CD8-positive, alpha-beta memory T cell (primary cell): ENCODE results near the gene TMC5. TPM values are rescaled to one million over a fixed set of nuclear protein-coding genes. Genes with fewer than 3 reads are reported as not detected.

ENCODE experiments used
- CTCF ChIA-PET: fragments of 350-600 bp; sonication (Branson Sonifier 250); formaldehyde crosslinking; loops from one replicate; lab custom pipeline; 2021; ENCODE audit warnings: antibody characterized with exemption; lab: Charles Lee
- POLR2A ChIA-PET: fragments of 350-600 bp; sonication (Branson Sonifier 250); formaldehyde crosslinking; loops from one replicate; lab custom pipeline; 2021; ENCODE audit warnings: antibody characterized with exemption; lab: Charles Lee
- DNase-seq, 5 donors: peaks; one replicate each; pipeline versions ENCODE4 v3.0.0 to v3.0.0-alpha.2; 2020 to 2022; ENCODE audit warnings: mixed read lengths in 1 of 5
- H3K27ac ChIP-seq: one replicate; pipeline ENCODE4 v1.7.0; 2013; ENCODE audit warnings: low read depth, mild to moderate bottlenecking, low read length, moderate library complexity
- H3K27me3 ChIP-seq: 2 replicates; pipeline ENCODE4 v1.7.0; 2013; ENCODE audit warnings: low read length, mild to moderate bottlenecking; ENCODE audit not compliant: insufficient read depth, poor library complexity, severe bottlenecking
- H3K36me3 ChIP-seq: 2 replicates; pipeline ENCODE4 v1.7.0; 2013; ENCODE audit warnings: mild to moderate bottlenecking, low read length, moderate library complexity; ENCODE audit not compliant: insufficient read depth
- H3K4me1 ChIP-seq: 2 replicates; pipeline ENCODE4 v1.7.0; 2013; ENCODE audit warnings: mild to moderate bottlenecking, low read length, moderate library complexity; ENCODE audit not compliant: insufficient read depth
- H3K4me3 ChIP-seq: 2 replicates; pipeline ENCODE4 v1.7.0; 2013; ENCODE audit warnings: mild to moderate bottlenecking, low read length
- H3K9me3 ChIP-seq: 2 replicates; pipeline ENCODE4 v1.7.0; 2013; ENCODE audit warnings: mild to moderate bottlenecking, low read length
- H3K27ac Mint-ChIP-seq, 8 donors: one replicate each; pipeline ENCODE4 v1.8.0; 2020 to 2021; ENCODE audit warnings: mixed read lengths in 8 of 8, mild to moderate bottlenecking in 6 of 8, inconsistent platforms in 3 of 8, moderate library complexity in 3 of 8
- H3K27me3 Mint-ChIP-seq, 2 donors: one replicate each; pipeline ENCODE4 v1.8.0; 2020 to 2021; ENCODE audit warnings: mixed read lengths in 2 of 2, mild to moderate bottlenecking in 1 of 2, moderate library complexity in 1 of 2
- H3K36me3 Mint-ChIP-seq, 3 donors: one replicate each; pipeline ENCODE4 v1.8.0; 2020 to 2021; ENCODE audit warnings: mixed read lengths in 3 of 3, inconsistent platforms in 1 of 3, mild to moderate bottlenecking in 1 of 3
- H3K4me1 Mint-ChIP-seq, 3 donors: one replicate each; pipeline ENCODE4 v1.8.0; 2020 to 2021; ENCODE audit warnings: mixed read lengths in 3 of 3, inconsistent platforms in 1 of 3, mild to moderate bottlenecking in 1 of 3
- H3K4me3 Mint-ChIP-seq, 7 donors: one replicate each; pipeline ENCODE4 v1.8.0; 2020 to 2021; ENCODE audit warnings: mixed read lengths in 7 of 7, mild to moderate bottlenecking in 6 of 7, moderate library complexity in 4 of 7, inconsistent platforms in 2 of 7
- H3K9me3 Mint-ChIP-seq, 5 donors: one replicate each; pipeline ENCODE4 v1.8.0; 2020 to 2022; ENCODE audit warnings: mixed read lengths in 5 of 5, mild to moderate bottlenecking in 3 of 5, moderate library complexity in 2 of 5, inconsistent platforms in 1 of 5
- polyA plus RNA-seq: library from polyadenylated mRNA; unstranded; fragments of 300-500 nt; fragmentation: Illumina TruSeq; gene quantifications from one replicate; pipeline ENCODE4 v1.2.3, GENCODE V29; 2021
- total RNA-seq, 2 experiments: library from RNA; stranded (reverse); gene quantifications; one replicate each; pipeline ENCODE4 v1.2.3, GENCODE V29; 2021

The TMC5 gene
- total and polyA plus RNA-seq, 3 experiments from 2014 or later: not detected

DNA sequence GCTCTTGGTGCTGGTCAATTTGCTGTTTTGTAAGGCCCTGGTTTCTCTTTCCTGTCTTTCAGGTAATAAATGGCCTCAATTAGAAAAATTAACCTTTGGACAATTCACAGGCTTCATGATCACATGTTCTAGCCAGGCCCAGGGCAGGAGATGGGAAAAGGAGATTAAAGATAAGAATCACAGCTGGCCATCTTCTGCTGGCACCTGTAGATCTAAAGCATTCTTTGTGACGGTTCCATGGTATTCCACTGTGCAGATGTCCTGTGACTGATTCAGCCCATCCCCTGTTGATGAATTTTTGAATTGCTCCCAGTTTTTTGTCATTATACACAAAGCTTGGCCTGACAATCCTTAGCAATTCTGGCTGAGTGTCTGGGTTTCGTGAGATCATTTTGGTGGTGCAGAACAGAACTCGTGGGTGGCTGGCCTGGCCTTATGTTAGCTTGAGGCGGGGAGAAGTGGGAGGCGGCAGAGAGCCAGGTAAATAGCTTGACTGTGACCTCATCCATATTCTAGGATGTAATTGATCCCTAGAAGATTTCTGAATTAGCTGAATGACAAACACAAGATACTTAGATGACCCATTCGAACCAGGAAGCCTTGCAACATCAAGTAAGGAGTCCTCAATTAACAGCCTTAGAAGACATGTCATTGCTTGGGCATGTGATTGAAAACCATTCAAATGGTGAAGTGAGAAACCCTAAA is 14.1 kb downstream of the TMC5 start:
- no peaks in the 10 kb centered on the region for H3K4me1 ChIP-seq
- Mint-ChIP-seq H3K4me3 (no peak overlapping the region), H3K4me1 (no peaks in the 10 kb centered on the region), H3K36me3 (no peaks in the 10 kb centered on the region), H3K27ac (no peak overlapping the region), H3K9me3 (no peaks in the 10 kb centered on the region), H3K27me3 (peaks cover 11 to 19% of the 10 kb centered on the region in 2 donors)
- no peaks in the 10 kb centered on the region for H3K36me3 ChIP-seq
- DNase-seq: no peak
- no peaks in the 10 kb centered on the region for H3K9me3 ChIP-seq
- no peak overlapping the region for H3K4me3 ChIP-seq
- ChIA-PET POLR2A (no interaction called here), CTCF (no interaction called here)
- H3K27ac ChIP-seq: no peak overlapping the region
- H3K27me3 ChIP-seq: no peaks in the 10 kb centered on the region

GRCh38 chr16:19432429-19432828 is 14.7 kb downstream of the TMC5 start:
- Mint-ChIP-seq H3K27ac (no peak overlapping the region), H3K9me3 (no peaks in the 10 kb centered on the region), H3K4me1 (no peaks in the 10 kb centered on the region), H3K4me3 (no peak overlapping the region), H3K36me3 (no peaks in the 10 kb centered on the region), H3K27me3 (peaks cover 11 to 19% of the 10 kb centered on the region in 2 donors)
- Histone ChIP-seq H3K36me3 (no peaks in the 10 kb centered on the region), H3K4me1 (no peaks in the 10 kb centered on the region), H3K27me3 (no peaks in the 10 kb centered on the region), H3K9me3 (no peaks in the 10 kb centered on the region), H3K27ac (no peak overlapping the region), H3K4me3 (no peak overlapping the region)
- ChIA-PET POLR2A (no interaction called here), CTCF (no interaction called here)
- no peak for DNase-seq

DNA sequence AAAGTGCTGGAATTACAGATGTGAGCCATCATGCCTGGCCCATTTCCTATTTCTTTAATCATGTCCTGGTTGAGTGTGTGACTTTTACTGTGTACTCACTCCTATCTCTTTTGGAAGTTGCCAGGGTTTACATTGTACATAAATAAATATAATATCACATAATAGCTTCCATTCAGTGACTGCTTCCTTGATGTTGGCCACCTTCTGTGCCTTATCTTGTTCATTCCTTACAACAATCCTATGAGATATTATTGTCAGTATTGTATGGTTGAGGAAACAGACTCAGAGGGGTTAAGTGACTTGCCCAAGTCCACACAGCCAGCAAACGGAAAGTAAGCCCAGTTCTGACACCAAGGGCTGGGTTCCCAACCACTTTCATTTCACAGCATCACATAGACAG is 16.9 kb downstream of the TMC5 start:
- Mint-ChIP-seq H3K27me3 (peaks cover 8 to 9% of the 10 kb centered on the region in 2 donors), H3K4me3 (no peak overlapping the region), H3K36me3 (no peaks in the 10 kb centered on the region), H3K4me1 (no peaks in the 10 kb centered on the region), H3K9me3 (no peaks in the 10 kb centered on the region), H3K27ac (no peak overlapping the region)
- H3K4me3 ChIP-seq: no peak overlapping the region
- POLR2A ChIA-PET: no interaction called here
- no peaks in the 10 kb centered on the region for H3K36me3 ChIP-seq
- H3K27me3 ChIP-seq: no peaks in the 10 kb centered on the region
- CTCF ChIA-PET: no interaction called here
- no peak overlapping the region for H3K27ac ChIP-seq
- DNase-seq: no peak
- H3K4me1 ChIP-seq: no peaks in the 10 kb centered on the region
- H3K9me3 ChIP-seq: no peaks in the 10 kb centered on the region

- H3K9me3 ChIP-seq: no peaks in the 10 kb centered on the region
- no peaks in the 10 kb centered on the region for H3K27me3 ChIP-seq
- H3K27me3 Mint-ChIP-seq: peaks cover 4% of the 10 kb centered on the region in 2 donors
- no peaks in the 10 kb centered on the region for H3K4me1 ChIP-seq
- no peak overlapping the region for H3K4me3 ChIP-seq
- no peaks in the 10 kb centered on the region for H3K4me1 Mint-ChIP-seq
- ChIA-PET CTCF (no interaction called here), POLR2A (no interaction called here)
- no peaks in the 10 kb centered on the region for H3K9me3 Mint-ChIP-seq
- H3K4me3 Mint-ChIP-seq: no peak overlapping the region
- no peaks in the 10 kb centered on the region for H3K36me3 ChIP-seq
- H3K27ac Mint-ChIP-seq: no peak overlapping the region
- H3K27ac ChIP-seq: no peak overlapping the region
- H3K36me3 Mint-ChIP-seq: no peaks in the 10 kb centered on the region
- no peak for DNase-seq
Measured at GRCh38 chr16:19436540-19436939, 18.9 kb downstream of the TMC5 start.

DNA sequence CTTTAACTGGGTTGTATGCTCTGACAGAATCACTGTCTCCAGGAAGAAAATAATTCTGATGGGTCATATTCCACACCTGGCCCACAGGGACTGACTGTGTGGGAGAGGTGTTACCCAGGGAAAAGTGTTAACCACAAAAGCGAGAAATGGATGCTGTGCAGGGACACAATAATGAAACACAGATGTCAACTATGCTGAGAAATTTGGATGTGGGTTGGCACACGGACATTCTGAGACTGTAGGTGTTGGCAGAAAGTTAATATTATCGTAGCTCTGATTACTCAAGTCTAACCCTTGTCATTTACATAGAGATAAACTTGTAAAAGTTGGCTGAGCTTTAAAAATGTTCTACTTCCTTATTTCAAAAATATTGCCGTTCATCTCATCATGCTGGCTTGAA is 19.6 kb downstream of the TMC5 start:
- no peak overlapping the region for H3K27ac ChIP-seq

DNA sequence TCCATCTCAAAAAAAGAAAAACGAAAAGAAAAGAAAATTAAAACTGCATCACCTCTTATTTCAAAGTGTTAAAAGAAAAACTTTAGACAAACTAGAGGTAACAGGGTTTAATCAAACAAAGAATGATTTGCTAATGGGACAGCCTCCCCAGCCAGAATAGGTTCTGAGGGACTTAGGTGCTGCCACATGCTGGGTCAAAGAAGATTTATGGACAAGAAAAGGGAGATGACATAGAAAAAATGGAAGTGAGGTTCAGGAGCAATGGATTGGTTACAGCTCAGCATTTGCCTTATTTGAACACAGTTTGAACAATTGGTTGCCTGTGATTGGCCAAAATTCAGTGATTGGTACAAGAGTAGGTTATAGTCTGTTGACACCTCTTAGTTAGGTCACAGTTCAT is 21.1 kb downstream of the TMC5 start:
- POLR2A ChIA-PET: no interaction called here
- CTCF ChIA-PET: no interaction called here

More for the DNA sequence above, 19.6 kb downstream of the TMC5 start:
- Histone ChIP-seq H3K4me3 (no peak overlapping the region), H3K36me3 (no peaks in the 10 kb centered on the region), H3K9me3 (no peaks in the 10 kb centered on the region), H3K27me3 (no peaks in the 10 kb centered on the region), H3K4me1 (no peaks in the 10 kb centered on the region)
- Mint-ChIP-seq H3K4me3 (no peak overlapping the region), H3K9me3 (no peaks in the 10 kb centered on the region), H3K27me3 (peaks cover 3 to 4% of the 10 kb centered on the region in 2 donors), H3K4me1 (no peaks in the 10 kb centered on the region), H3K36me3 (no peaks in the 10 kb centered on the region), H3K27ac (no peak overlapping the region)
- ChIA-PET CTCF (no interaction called here), POLR2A (no interaction called here)
- DNase-seq: no peak

DNA sequence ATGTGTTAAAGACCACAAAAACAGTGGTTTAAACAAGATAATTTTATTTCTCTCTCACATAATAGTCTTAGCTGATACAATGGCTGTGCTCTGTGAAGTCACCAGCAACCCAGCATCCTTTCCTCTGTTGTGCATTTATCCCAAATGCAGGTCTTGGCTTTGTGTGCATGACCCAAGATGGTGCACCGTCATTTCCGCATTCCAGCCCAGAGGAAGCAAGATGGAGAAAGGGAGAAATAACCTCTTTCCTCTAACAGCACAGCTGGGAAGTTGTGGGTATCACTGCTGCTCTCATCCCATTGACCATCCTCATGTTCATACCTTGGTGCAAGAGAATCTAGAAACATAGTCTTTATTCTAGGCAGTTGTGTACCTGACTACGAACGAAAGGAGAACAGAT is 21.8 kb downstream of the TMC5 start:
- no peak for DNase-seq
- no peaks in the 10 kb centered on the region for H3K4me1 Mint-ChIP-seq
- no peak overlapping the region for H3K27ac Mint-ChIP-seq
- no peaks in the 10 kb centered on the region for H3K27me3 ChIP-seq
- H3K4me3 ChIP-seq: no peak overlapping the region
- ChIA-PET POLR2A (no interaction called here), CTCF (no interaction called here)
- no peak overlapping the region for H3K4me3 Mint-ChIP-seq
- no peak overlapping the region for H3K27ac ChIP-seq
- H3K9me3 ChIP-seq: no peaks in the 10 kb centered on the region
- H3K36me3 Mint-ChIP-seq: no peaks in the 10 kb centered on the region
- no peaks in the 10 kb centered on the region for H3K9me3 Mint-ChIP-seq
- H3K4me1 ChIP-seq: no peaks in the 10 kb centered on the region
- H3K36me3 ChIP-seq: no peaks in the 10 kb centered on the region
- peaks cover 9 to 19% of the 10 kb centered on the region in 2 donors for H3K27me3 Mint-ChIP-seq

More for the DNA sequence above, 21.1 kb downstream of the TMC5 start:
- H3K4me3 Mint-ChIP-seq: no peak overlapping the region
- no peaks in the 10 kb centered on the region for H3K36me3 ChIP-seq
- H3K9me3 ChIP-seq: no peaks in the 10 kb centered on the region
- H3K9me3 Mint-ChIP-seq: no peaks in the 10 kb centered on the region
- no peaks in the 10 kb centered on the region for H3K4me1 Mint-ChIP-seq
- peaks cover 5 to 15% of the 10 kb centered on the region in 2 donors for H3K27me3 Mint-ChIP-seq
- no peaks in the 10 kb centered on the region for H3K4me1 ChIP-seq
- no peaks in the 10 kb centered on the region for H3K36me3 Mint-ChIP-seq
- H3K27me3 ChIP-seq: no peaks in the 10 kb centered on the region
- no peak overlapping the region for H3K27ac Mint-ChIP-seq
- no peak overlapping the region for H3K4me3 ChIP-seq
- DNase-seq: no peak
- no peak overlapping the region for H3K27ac ChIP-seq

DNA sequence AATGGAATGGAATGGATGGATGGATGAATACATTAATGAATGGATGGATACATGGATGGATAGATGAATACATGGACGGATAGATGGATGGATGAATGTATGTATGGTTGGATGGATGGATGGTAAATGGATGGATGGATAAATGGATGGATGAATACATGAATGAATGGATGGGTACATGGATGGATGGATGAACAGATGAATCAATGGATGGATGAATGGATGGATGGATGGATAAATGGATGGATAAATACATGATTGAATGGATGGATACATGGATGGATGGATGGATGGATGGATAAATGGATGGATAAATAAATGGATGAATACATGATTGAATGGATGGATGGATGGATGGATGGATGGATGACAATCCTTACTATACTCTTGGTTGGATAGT is 26.0 kb downstream of the TMC5 start:
- no peak for DNase-seq
- Histone ChIP-seq H3K36me3 (no peaks in the 10 kb centered on the region), H3K27me3 (no peaks in the 10 kb centered on the region), H3K9me3 (no peaks in the 10 kb centered on the region), H3K4me3 (no peak overlapping the region), H3K27ac (no peak overlapping the region), H3K4me1 (no peaks in the 10 kb centered on the region)
- Mint-ChIP-seq H3K9me3 (no peaks in the 10 kb centered on the region), H3K4me3 (no peak overlapping the region), H3K36me3 (no peaks in the 10 kb centered on the region), H3K27ac (no peak overlapping the region), H3K4me1 (no peaks in the 10 kb centered on the region), H3K27me3 (peaks cover 8 to 20% of the 10 kb centered on the region in 2 donors)
- CTCF ChIA-PET: no interaction called here
- POLR2A ChIA-PET: no interaction called here
